Thyroid gland (tissue), 4 donors: ENCODE results near the gene FGF2.

Source experiments
- CTCF ChIP-seq, 6 experiments: fragments of 200-600 bp in 3 of 6; fragments of 450-650 bp in 3 of 6; sonication (generic) in 3 of 6; IDR thresholded peaks; one replicate each; pipeline ENCODE4 v1.5.1; 2016 to 2019; ENCODE audit warnings: antibody characterized with exemption in 6 of 6, mild to moderate bottlenecking in 2 of 6, inconsistent platforms in 1 of 6, moderate library complexity in 1 of 6
- POLR2A ChIP-seq, 2 donors: fragments of 450-650 bp; IDR thresholded peaks; one replicate each; pipeline ENCODE4 v1.6.1; 2017; ENCODE audit warnings: antibody characterized with exemption in 2 of 2, mild to moderate bottlenecking in 2 of 2, moderate library complexity in 1 of 2

- TF ChIP-seq CTCF (IDR thresholded peaks at IDR 0.05) (no peak), POLR2A (IDR thresholded peaks at IDR 0.05) (no peak)
These were observed 74.8 kb downstream of the FGF2 start for GRCh38 chr4:122901247-122902010.
